ENCODE data around the gene ZNF536. TPM values are rescaled to one million over a fixed set of nuclear protein-coding genes. Genes with fewer than 3 reads are reported as not detected.

ZNF536 gene
- total and polyA plus RNA-seq, 12 donors, result 2.3 to 10.8 (median 6.4) TPM

DNA sequence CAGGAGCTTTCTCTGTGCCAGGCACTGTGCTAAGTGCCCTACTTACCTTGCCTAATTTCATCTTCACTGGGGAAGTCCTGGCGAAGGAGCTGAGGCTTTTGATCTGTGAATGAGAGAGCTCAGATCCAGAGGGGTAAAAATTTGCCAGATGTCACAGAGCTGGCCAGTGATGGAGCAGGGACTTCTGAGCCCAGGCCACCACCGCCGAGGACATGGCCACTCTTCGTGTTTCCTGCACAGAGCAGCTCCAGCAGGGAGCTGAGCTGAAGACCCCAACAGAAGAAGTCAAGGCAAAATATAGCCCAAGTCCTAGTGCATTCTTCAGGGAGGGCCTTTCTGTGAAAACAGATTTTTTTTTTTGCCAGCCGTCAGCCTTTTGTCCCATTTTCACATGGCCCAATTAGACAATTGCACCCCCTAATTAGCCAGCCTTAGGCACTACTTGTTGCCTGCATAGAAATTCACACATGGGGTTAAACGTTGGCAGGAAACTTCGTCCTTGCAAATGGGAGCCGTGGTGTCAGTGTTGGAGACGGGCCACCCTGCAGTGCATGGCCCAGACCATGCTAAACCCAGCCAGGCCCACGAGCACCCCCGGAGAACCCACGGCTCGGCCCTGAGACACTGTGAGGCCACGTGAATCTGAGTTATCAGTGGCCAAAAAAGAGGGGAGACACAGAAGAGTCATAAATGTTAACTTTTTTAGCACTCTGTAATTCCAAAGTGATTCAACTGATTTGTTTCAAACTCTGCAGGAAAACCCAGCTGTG, 7.8 kb downstream of the ZNF536 start:
- no peak overlapping the region for H3K4me3 ChIP-seq
- 54 to 59% (median 56%) methylated on average over 10 to 14 of the region's 14 CpGs for WGBS, 4 donors
- no peaks in the 10 kb centered on the region for H3K9me3 ChIP-seq (replicated peaks in 1 of 3)
- H3K27me3 ChIP-seq, result peaks cover 7% of the 10 kb centered on the region
- H3K36me3 ChIP-seq (replicated peaks in 1 of 2), result no peaks in the 10 kb centered on the region
- intact Hi-C loops (cut with DNase I), result no loop called here
- no peaks in the 10 kb centered on the region for H3K4me1 ChIP-seq (replicated peaks in 1 of 2)
- H3K27ac ChIP-seq, result no peak overlapping the region
- DNase-seq, result peak in 2 of 7 donors; percentile 9 to 28
- no peak for TF ChIP-seq POLR2A (IDR thresholded peaks at IDR 0.05)
- TF ChIP-seq, protein P1, sequence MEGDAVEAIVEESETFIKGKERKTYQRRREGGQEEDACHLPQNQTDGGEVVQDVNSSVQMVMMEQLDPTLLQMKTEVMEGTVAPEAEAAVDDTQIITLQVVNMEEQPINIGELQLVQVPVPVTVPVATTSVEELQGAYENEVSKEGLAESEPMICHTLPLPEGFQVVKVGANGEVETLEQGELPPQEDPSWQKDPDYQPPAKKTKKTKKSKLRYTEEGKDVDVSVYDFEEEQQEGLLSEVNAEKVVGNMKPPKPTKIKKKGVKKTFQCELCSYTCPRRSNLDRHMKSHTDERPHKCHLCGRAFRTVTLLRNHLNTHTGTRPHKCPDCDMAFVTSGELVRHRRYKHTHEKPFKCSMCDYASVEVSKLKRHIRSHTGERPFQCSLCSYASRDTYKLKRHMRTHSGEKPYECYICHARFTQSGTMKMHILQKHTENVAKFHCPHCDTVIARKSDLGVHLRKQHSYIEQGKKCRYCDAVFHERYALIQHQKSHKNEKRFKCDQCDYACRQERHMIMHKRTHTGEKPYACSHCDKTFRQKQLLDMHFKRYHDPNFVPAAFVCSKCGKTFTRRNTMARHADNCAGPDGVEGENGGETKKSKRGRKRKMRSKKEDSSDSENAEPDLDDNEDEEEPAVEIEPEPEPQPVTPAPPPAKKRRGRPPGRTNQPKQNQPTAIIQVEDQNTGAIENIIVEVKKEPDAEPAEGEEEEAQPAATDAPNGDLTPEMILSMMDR (IDR thresholded peaks at IDR 0.05), result no peak

DNA sequence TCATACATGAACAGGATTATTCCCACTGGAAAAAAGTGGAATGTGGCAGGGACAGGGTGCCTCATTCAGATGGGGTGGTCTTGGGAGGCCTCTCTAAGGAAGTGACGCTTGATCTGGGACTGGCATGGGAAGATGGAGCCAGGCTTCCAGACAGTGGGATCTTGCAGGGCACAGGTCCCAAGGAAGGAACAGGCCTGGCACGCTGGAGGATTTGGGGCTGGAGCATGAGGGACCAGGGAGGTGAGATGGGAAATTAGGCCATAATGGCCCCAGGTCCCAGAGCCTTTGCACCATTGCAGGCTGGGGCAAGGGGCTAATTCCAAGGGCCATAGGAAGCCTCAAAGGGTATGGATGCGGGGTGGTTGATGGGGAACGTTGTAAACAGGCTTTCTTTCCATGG, 9.2 kb downstream of the ZNF536 start:
- TF ChIP-seq POLR2A (IDR thresholded peaks at IDR 0.05), result no peak
- TF ChIP-seq, protein P1 (IDR thresholded peaks at IDR 0.05), result no peak
- Histone ChIP-seq H3K36me3 (replicated peaks in 1 of 2) (no peaks in the 10 kb centered on the region), H3K4me3 (no peak overlapping the region), H3K4me1 (replicated peaks in 1 of 2) (no peaks in the 10 kb centered on the region), H3K9me3 (replicated peaks in 1 of 3) (no peaks in the 10 kb centered on the region), H3K27ac (no peak overlapping the region), H3K27me3 (no peaks in the 10 kb centered on the region)
- intact Hi-C loops (cut with DNase I), result no loop called here
- WGBS, 4 donors, result 84 to 94% (median 88%) methylated on average over 4 of the region's 4 CpGs
- peak in 1 of 7 donors; percentile 23 for DNase-seq

DNA sequence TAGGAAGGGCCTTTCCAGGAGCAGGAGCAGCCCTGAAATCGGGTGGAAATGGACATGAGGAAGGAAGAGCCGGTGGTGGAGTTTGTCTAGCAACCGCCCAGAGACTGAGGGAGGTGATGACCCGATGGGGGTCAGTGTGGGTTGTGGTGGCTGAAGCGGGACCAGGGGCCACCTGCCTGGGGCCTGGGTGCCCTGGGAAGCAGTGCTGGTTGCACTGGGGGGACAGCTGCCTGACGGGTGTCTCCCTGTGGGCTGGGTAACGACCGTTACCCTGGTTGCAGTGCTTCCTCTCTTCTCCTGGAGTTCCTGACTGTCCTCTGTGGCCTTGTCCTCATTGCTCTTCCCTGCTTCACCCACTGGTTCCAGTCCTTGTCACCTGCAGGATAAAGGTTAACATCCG, 13.0 kb downstream of the ZNF536 start:
- no peak overlapping the region for H3K27ac ChIP-seq
- TF ChIP-seq POLR2A (IDR thresholded peaks at IDR 0.05), result no peak
- TF ChIP-seq, protein P1 (IDR thresholded peaks at IDR 0.05), result no peak
- H3K4me1 ChIP-seq (replicated peaks in 1 of 2), result peaks cover 0 to 12% of the 10 kb centered on the region in 2 donors
- no peaks in the 10 kb centered on the region for H3K36me3 ChIP-seq (replicated peaks in 1 of 2)
- 85 to 93% (median 91%) methylated on average over 9 of the region's 9 CpGs for WGBS, 4 donors
- intact Hi-C loops (cut with DNase I), result no loop called here
- no peak for DNase-seq
- no peaks in the 10 kb centered on the region for H3K27me3 ChIP-seq
- H3K9me3 ChIP-seq (replicated peaks in 1 of 3), result no peaks in the 10 kb centered on the region
- no peak overlapping the region for H3K4me3 ChIP-seq

DNA sequence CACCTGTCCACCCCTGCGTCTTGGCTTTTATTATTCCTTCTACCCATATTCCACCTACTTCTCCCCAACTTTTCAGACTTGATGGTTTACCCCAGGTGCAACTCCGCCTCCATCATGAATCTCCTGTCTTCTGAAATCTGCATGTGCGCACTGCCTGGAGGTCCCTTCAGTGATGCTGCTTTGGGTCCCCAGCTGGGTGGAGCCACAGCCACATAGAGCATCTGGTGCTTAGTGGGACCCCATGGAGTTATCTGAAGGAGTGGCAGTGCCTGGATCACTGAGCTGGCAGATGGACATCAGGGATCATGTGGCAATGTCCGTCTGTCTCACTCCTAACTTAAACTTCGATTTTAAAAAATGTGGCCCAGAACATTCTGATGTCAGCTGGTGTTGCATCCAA, 13.5 kb downstream of the ZNF536 start:
- H3K4me3 ChIP-seq, result no peak overlapping the region
- H3K27me3 ChIP-seq, result no peaks in the 10 kb centered on the region
- no peaks in the 10 kb centered on the region for H3K36me3 ChIP-seq (replicated peaks in 1 of 2)
- 90 to 92% (median 92%) methylated on average over 5 of the region's 5 CpGs for WGBS, 4 donors
- peaks cover 0 to 12% of the 10 kb centered on the region in 2 donors for H3K4me1 ChIP-seq (replicated peaks in 1 of 2)
- DNase-seq, result no peak
- intact Hi-C loops (cut with DNase I), result no loop called here
- TF ChIP-seq, protein P1 (IDR thresholded peaks at IDR 0.05), result no peak
- no peak for TF ChIP-seq POLR2A (IDR thresholded peaks at IDR 0.05)
- H3K9me3 ChIP-seq (replicated peaks in 1 of 3), result no peaks in the 10 kb centered on the region
- H3K27ac ChIP-seq, result no peak overlapping the region
